ENCODE measurements around the gene STX2. TPM values are rescaled to one million over a fixed set of nuclear protein-coding genes. Genes with fewer than 3 reads are reported as not detected.
"Not testable (repeated sequence)": the region's sequence is repeated elsewhere in the genome, so short reads cannot be mapped to it uniquely, and the experiment has no call there.

STX2 gene
- polyA plus RNA-seq, 12 donors = 9.3 to 34.5 (median 21.5) TPM; not detected in 1

DNA sequence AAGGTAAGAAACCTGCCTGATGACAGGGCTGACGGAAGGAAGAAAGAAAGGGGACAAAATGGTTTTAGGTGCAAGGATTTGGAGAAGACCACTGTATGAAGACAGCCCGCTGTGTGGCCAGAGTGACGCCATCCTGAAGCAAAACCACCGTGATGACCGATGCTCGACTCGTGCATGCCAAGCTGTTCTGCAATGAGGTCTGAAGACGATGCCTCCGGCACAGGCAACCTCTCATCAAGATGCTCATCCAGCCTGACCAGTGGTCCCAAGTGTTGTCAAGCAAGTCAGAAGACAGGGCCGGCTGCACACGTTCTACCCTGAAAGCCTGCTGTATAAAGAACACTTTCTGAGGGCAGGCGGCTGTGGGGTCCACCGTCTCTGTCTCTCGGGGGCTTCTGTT lies 34.8 kb downstream of the STX2 start:
- DNase-seq = no peak

DNA sequence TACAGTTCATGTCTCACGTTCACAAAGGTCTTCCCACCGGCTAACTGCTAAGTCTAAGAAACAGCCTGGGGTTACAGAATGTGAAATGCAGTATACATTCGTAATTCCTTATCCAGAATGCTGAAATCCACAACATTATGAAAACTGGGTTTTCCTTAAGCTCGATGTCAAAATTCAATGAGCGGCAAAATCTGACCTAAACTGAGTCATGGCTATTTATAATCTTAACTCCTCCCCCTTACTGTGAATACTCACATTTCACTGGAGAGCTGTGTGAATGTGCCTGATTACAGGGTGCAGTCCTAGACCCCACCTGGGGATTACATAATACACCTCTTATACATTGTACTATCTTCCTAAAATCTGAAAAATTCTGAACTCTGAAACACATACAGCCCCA lies 35.3 kb downstream of the STX2 start:
- no peak for DNase-seq

DNA sequence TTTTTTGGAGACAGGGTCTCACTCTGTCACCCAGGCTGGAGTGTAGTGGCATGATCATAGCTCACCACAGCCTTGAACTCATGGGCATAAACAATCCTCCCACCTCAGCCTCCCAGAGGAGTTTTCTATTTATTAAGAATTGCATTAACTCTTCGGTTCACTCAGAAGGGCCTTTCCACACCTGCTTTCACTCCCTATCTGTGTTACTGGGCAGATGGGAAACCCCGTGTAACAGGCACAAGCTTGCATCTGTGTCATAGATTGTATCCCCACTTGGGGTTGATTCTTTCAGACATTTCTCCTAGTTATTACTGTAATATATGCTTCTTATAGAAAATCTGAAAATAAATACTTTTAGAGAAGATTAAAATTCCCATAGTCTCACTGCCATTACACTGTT lies 38.7 kb downstream of the STX2 start:
- DNase-seq = no peak

- DNase-seq = no peak
Measured at GRCh38 chr12:130799051-130799450, 40.0 kb downstream of the STX2 start.

DNA sequence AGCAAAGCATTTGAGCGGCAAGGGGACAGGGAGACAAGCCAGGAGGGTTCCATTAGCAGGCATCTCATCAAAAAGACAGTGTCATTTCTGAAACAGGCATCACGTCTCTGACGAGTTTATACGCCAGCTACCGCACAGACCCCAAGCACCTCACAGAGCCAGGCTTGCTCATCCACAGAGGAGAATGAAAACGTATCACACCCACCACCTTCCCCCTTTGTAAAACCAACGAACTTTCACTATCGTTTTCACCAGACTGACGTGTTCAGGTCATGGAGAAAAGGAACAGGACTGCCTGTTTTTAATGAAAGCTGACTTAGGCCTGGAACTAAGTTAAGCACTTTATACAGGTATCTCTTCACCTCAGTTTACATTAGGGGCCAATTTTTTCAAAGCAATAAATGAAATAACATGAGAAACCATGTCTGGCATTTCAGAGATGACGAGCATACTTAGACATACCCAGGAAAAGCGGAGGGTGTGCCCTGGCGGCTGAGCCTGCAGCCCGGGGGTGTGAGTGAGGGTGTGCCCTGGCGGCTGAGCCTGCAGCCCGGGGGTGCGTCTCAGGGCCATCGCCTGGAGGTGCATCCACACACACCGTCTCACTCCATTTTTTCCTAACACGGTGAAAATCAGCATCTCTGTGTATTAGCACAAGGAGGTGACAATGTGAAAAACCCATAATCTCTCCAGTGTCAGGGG lies 41.9 kb downstream of the STX2 start:
- no peak for DNase-seq

- no peak for DNase-seq
Measured at GRCh38 chr12:130795906-130796305, 43.1 kb downstream of the STX2 start.

DNA sequence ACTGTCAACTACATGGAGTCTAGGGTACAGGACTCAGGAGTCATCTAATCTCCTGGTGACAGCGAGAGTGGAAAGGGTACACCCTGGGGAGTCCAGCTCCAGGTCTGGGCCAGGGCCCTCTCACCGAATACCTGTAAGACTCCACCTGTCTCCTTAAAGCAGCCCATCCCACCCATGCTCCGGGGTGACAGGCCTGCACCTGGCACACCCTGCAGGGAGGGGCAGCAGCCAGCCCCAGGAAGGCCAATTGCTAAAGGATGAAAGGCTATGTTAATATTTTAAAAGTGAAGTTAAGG lies 45.5 kb downstream of the STX2 start:
- DNase-seq = no peak

DNA sequence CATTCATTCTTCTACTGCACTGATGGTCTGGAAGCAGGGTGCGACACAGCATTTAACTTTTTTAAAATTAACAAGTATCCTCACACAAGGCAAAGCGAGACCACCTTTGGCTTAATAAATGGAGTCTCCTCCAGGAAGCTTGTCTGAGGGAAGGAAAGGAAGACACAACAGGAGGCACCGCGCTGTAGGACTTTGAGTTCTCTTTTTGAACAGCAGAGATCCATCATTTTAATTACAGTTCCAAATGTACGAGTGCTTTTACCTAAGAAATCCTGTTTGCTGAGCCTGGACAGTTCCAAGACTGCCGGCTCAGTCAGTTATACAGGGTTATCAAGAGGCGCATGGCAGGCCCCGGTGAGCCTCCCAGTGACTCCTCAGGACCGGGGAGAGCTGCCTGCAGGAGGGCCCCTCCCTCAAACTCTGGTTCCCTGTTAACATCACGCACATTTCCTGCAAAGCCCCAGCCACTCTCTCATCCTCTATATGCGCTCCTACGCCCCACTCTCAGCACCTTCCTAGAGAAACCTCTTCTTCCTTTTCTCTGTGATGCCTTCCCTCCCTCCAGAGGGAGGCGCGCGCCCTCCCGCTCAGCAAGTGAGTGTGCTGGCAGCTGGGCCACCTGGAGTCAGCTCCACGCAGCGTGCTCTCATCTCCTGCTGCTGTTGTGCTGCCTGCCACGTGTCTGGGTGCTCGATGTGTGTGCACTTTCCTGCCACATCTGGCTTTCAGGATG lies 46.1 kb downstream of the STX2 start:
- DNase-seq = no peak

- DNase-seq = no peak
Measured at GRCh38 chr12:130791629-130792028, 47.4 kb downstream of the STX2 start.

DNA sequence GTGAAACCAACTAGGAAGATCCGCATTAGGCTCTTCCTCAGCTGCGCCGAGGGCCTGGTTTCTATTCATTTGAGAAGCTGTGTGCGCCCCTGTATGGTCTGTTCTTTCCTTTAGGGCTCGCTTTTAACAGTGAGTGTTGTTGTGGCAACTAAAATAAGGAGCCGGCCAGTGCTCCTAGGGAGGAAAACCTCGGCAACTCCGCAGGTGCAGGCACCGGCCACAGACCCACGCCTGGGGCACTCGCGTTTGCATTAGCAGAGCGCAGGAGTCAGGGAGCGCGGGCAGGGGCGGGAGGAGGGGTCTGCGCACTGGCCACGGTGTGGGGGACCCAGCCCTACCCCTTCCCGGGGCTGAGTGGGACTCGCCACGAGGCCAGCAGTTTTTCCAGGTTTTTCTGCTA lies 50.5 kb downstream of the STX2 start:
- DNase-seq = no peak

DNA sequence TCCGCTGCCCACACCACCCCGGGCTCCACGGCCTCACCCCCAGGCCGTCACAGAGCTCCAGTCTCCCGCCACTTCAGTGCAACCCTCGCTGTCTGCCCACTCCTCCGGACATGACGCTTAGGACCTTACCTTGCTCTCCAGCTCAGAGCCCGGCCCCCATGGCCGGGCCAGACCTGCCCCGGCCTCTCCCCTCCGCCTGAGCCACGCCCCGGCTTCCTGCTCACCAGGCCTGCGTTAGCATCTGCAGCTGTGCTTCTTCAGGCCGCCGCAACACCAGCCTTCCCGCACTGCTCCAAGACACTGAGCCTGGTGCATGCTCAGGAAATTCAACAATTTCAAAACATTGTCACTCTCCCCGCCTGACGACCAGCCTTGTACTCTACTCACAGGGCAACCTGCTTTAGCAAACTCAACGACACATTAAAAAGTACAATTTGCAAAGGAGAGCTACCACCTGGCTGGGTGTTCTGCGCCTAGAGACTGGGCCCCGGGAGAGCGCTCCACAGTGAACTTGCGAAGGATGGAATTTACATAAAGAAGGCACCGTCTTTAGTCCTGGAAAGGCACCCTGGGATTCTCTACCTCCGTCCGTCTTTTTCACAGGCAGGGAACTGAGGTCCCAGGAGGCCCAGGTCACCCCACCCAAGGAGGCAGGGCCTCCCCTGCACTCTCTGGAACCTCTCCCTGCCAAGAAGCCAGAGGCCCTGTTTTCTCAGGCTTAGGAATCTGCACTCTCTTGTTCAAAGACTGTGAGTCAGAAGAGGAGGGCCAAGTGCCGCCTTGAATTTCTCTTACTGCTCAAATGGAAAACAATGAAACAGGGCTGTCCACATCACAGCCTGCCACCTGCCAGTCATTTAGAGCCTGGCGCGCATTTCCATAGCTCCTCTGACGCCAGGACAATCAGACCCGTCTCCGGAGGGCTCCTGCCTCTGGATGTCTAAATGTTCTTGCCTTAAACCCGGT lies 51.3 kb downstream of the STX2 start:
- no peak for DNase-seq

DNA sequence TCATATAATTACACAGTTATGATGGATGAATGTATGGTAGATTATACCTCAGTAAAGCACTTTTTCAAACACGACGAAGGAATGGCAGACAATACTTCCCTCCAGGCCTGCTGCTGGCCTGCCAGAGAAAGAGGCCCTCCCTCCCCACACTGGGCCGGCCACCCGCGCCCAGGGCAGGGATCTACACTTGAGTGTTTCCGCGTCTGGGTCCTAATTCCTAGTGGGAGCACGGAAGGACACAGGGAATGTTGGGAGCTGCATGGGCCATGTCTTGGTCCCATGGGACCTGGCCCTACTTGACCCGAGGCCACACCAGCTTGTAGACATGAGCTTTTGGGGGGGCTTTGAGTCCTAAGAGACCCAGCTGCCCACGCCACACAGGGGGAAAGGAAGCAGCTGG lies 52.0 kb downstream of the STX2 start:
- no peak for DNase-seq

GRCh38 chr12:130783110-130783715 lies 55.8 kb downstream of the STX2 start:
- DNase-seq = no peak

GRCh38 chr12:130782245-130782644 lies 56.8 kb downstream of the STX2 start:
- DNase-seq = not testable (repeated sequence)

DNA sequence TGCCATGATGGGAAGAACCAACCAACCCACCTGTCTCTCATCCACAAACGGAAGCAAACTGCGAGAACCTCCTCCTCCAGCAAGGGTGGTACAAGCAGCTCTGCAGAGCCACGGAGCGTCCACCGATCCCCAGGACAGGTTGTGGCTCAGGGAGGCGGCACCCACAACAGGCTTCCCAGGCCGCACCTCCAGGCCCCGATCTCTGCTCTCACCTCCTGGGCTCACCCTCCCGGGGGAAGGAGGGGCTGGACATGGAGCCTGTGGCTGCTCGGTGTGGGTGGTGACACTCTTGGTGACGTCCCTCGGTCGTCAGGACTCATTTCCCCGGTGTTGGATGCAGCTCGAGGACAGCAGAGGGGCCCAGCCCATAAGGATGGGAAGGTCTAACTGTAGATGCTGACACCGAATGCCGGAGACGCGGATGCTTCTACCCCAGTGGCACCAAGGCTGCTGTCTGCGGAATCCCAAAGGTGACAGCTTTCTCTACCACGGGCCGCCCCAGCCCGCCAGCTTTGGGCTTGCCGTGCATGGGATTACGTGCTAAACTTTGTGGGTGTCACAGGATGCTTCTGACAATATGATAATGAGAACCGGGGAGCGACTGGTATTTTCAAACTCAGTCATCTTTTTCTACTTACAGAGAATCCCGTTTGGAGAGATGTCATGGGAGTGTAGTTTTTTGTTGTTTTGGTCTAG lies 58.0 kb downstream of the STX2 start:
- DNase-seq = no peak

DNA sequence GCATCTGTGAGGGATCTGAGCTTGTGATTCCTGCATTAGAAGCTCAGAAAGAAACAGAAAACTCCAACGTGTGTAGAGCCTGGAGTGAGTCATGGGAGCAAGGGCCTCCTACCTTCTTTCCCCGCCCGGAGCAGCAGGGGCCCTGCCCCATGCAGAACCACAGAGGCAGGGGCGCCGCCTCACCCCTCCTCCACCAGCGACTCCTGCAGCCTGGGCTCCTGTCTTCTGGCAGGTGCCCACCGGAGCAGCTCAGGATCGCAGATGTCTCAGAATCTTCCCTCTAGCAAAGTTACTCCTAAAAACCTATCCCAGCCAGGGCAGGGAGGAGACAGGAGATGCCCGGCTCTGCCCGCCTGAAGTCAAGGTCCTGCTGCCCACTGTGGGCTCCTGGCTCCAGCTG lies 58.7 kb downstream of the STX2 start:
- no peak for DNase-seq

GRCh38 chr12:130778776-130779175 lies 60.3 kb downstream of the STX2 start:
- no peak for DNase-seq

GRCh38 chr12:130776857-130777339 lies 62.2 kb downstream of the STX2 start:
- no peak for DNase-seq

DNA sequence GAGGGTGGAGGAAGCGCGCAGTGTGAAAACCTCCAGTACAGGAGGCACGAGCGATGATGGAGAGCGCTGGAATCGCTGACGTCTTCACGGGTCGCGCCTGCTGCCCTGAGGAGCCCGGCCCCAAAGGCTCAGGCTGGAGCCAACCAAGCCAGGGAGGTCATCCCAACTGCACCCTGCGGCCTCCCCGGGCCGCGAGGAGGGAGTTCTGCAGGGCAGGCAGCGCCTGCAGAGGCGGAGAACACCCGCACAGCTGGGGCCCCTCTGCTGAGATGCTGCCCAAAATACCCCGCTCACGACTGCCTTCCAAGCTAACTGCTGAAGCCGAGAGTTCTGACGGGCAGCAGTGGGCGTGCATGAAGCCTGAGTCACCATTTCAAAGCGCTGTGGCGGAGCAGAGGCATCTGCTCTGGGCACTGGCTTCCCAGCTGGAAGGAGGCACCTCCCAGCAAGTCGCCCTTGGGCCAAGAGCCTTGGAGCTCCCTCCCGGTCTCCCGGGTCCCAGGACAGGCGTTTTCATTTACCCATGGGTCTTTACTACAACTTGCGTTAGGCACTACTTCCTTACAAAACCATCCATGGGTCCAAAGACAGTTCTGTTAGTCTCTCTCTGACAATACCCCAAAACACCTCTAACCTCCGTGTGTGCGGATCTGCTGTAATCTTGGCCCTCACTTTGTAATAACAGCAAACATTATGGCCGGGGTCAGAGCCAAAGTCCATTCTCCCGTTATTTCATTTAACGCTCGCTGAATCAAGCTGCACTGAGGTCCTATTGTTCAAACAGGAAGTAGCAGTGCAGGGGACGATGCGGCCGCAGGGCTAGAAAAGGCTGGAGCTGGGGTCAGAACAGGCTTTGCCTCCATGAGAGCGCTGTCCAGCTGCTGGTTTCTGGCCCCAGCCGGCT lies 62.8 kb downstream of the STX2 start:
- peak; percentile 56 for DNase-seq

DNA sequence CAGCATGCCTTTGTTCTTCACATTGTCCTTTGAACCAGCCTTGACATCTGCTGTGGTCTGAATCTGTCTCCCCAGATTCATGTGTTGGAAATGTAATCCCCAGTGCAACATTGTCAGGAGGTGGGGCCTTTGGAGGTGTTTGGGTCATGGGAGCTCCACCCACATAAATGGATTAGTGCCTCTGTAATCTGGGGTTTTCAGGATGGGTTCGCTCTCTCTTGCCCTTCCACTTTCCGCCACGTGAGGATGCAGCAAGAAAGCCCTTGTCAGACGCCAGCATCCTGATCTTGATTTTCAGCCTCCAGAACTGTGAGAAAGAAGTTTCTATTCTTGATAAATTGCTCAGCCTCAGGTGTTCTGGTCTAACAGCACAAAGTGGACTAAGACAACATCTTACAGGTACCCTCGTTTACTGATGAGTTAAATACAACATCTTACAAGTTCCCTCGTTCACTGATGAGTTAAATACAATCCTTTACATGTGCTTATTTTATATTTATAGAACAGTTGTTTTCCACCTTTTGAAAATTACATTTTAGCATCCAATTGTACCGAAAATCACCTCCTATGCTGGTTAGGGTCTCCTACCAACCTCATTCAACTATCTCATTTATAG lies 68.5 kb downstream of the STX2 start:
- no peak for DNase-seq
